ENCODE data around the gene ITGB3. TPM values are rescaled to one million over a fixed set of nuclear protein-coding genes. Genes with fewer than 3 reads are reported as not detected.

Gene ITGB3
- total RNA-seq, 2 donors from 2014 or later = 7.8 to 283 TPM

GRCh38 chr17:47335101-47335936, 81.7 kb downstream of the ITGB3 start:
- Mint-ChIP-seq H3K27ac (no peak overlapping the region), H3K27me3 (no peaks in the 10 kb centered on the region), H3K36me3 (ENCODE audit: low read depth) (peaks cover 8% of the 10 kb centered on the region), H3K4me1 (peaks cover 2% of the 10 kb centered on the region), H3K4me3 (no peak overlapping the region)
- DNase-seq (no peak), ATAC-seq (no peak)
- H3K9me3 ChIP-seq (ENCODE audit: control insufficient read depth, low read length, poor library complexity, severe bottlenecking) = no peaks in the 10 kb centered on the region

GRCh38 chr17:47338026-47338425, 84.4 kb downstream of the ITGB3 start:
- H3K4me3 Mint-ChIP-seq = no peak overlapping the region
- H3K27me3 Mint-ChIP-seq = no peaks in the 10 kb centered on the region
- H3K4me1 Mint-ChIP-seq = peaks cover 2% of the 10 kb centered on the region
- H3K36me3 Mint-ChIP-seq (ENCODE audit: low read depth) = peaks cover 13% of the 10 kb centered on the region
- DNase-seq (no peak), ATAC-seq (no peak)
- H3K27ac Mint-ChIP-seq = no peak overlapping the region
- no peaks in the 10 kb centered on the region for H3K9me3 ChIP-seq (ENCODE audit: control insufficient read depth, low read length, poor library complexity, severe bottlenecking)

- H3K9me3 ChIP-seq (ENCODE audit: control insufficient read depth, low read length, poor library complexity, severe bottlenecking) = no peaks in the 10 kb centered on the region
- ATAC-seq (no peak), DNase-seq (no peak)
- no peaks in the 10 kb centered on the region for H3K4me1 Mint-ChIP-seq
- H3K27me3 Mint-ChIP-seq = peaks cover 6% of the 10 kb centered on the region
- H3K36me3 Mint-ChIP-seq (ENCODE audit: low read depth) = peaks cover 7% of the 10 kb centered on the region
- H3K4me3 Mint-ChIP-seq = no peak overlapping the region
- H3K27ac Mint-ChIP-seq = no peak overlapping the region
These were observed 99.2 kb downstream of the ITGB3 start for GRCh38 chr17:47352848-47353247.

GRCh38 chr17:47358652-47359051, 105.0 kb downstream of the ITGB3 start:
- ATAC-seq (no peak), DNase-seq (no peak)
- H3K27ac Mint-ChIP-seq = no peak overlapping the region
- no peaks in the 10 kb centered on the region for H3K9me3 ChIP-seq (ENCODE audit: control insufficient read depth, low read length, poor library complexity, severe bottlenecking)
- no peak overlapping the region for H3K4me3 Mint-ChIP-seq
- peaks cover 6% of the 10 kb centered on the region for H3K27me3 Mint-ChIP-seq
- H3K36me3 Mint-ChIP-seq (ENCODE audit: low read depth) = peaks cover 4% of the 10 kb centered on the region
- no peaks in the 10 kb centered on the region for H3K4me1 Mint-ChIP-seq

Other genes with a start within 250 kb of the ITGB3 start
- gene CDC27, start 64.5 kb upstream of the ITGB3 start, total RNA-seq = 10 to 100 TPM; 50.1 to 61.6 TPM
- gene MYL4, start 44.5 kb upstream of the ITGB3 start, total RNA-seq = not detected
- 1 to 10 TPM; 6.8 to 9.2 TPM for gene EFCAB13, start 70.1 kb downstream of the ITGB3 start, total RNA-seq

Measured in T-helper 17 cell (primary cell).